GM18508 (cell line): ENCODE data around the gene KAZALD1.

Source experiments
- ATAC-seq: cut with Tn5 transposase; IDR thresholded peaks from one replicate; pipeline ENCODE4 v1.9.1; 2021; ENCODE audit warnings: moderate number of reproducible peaks; ENCODE audit not compliant: insufficient read depth, unreplicated experiment

Gene KAZALD1

GRCh38 chr10:101046332-101047238, 15.2 kb upstream of the KAZALD1 start:
- no peak for ATAC-seq

GRCh38 chr10:101047268-101047667, 14.5 kb upstream of the KAZALD1 start:
- ATAC-seq, result no peak

- no peak for ATAC-seq
These were observed 13.6 kb upstream of the KAZALD1 start for GRCh38 chr10:101047961-101048892.

GRCh38 chr10:101050208-101051069, 11.3 kb upstream of the KAZALD1 start:
- no peak for ATAC-seq

GRCh38 chr10:101052285-101052684, 9.5 kb upstream of the KAZALD1 start:
- no peak for ATAC-seq

GRCh38 chr10:101053516-101053915, 8.3 kb upstream of the KAZALD1 start:
- ATAC-seq, result no peak

- no peak for ATAC-seq
These were observed 7.4 kb upstream of the KAZALD1 start for GRCh38 chr10:101054351-101054750.

GRCh38 chr10:101054876-101055275, 6.9 kb upstream of the KAZALD1 start:
- no peak for ATAC-seq

- no peak for ATAC-seq
These were observed 6.4 kb upstream of the KAZALD1 start for GRCh38 chr10:101055411-101055810.

- no peak for ATAC-seq
These were observed 5.2 kb upstream of the KAZALD1 start for GRCh38 chr10:101056365-101057151.

- ATAC-seq, result peak; percentile 27
These were observed 1.5 kb upstream of the KAZALD1 start for GRCh38 chr10:101060036-101060950.

GRCh38 chr10:101060951-101061623, 702 bp upstream of the KAZALD1 start:
- ATAC-seq, result peak; percentile 34

GRCh38 chr10:101062232-101063049, 652 bp downstream of the KAZALD1 start:
- no peak for ATAC-seq

GRCh38 chr10:101063050-101063525, 1.3 kb downstream of the KAZALD1 start:
- ATAC-seq, result no peak

GRCh38 chr10:101063548-101064414, 2.0 kb downstream of the KAZALD1 start:
- no peak for ATAC-seq
